NCI-H2107 treated with DMSO at 0.1 percent for 48 hours (cell line): ENCODE measurements around the gene GALNT2.
A peak's percentile ranks its signal among the peaks of the same experiment; 100 is the strongest.

Experiments
- DNase-seq: peaks from one replicate; lab custom pipeline; 2025; ENCODE audit not compliant: unreplicated experiment; lab: John Stamatoyannopoulos, UW

Gene GALNT2

GRCh38 chr1:230127105-230128054 lies 60.3 kb downstream of the GALNT2 start:
- no peak for DNase-seq

GRCh38 chr1:230128569-230129285 lies 61.7 kb downstream of the GALNT2 start:
- DNase-seq: no peak

GRCh38 chr1:230129341-230129740 lies 62.3 kb downstream of the GALNT2 start:
- DNase-seq: no peak

GRCh38 chr1:230130172-230130944 lies 63.3 kb downstream of the GALNT2 start:
- DNase-seq: peak; percentile 21

GRCh38 chr1:230131457-230131856 lies 64.4 kb downstream of the GALNT2 start:
- DNase-seq: no peak

- no peak for DNase-seq
Measured at GRCh38 chr1:230132758-230133157, 65.7 kb downstream of the GALNT2 start.

GRCh38 chr1:230135726-230136125 lies 68.7 kb downstream of the GALNT2 start:
- no peak for DNase-seq

- no peak for DNase-seq
Measured at GRCh38 chr1:230136453-230137336, 69.7 kb downstream of the GALNT2 start.

- no peak for DNase-seq
Measured at GRCh38 chr1:230137337-230137815, 70.3 kb downstream of the GALNT2 start.

- no peak for DNase-seq
Measured at GRCh38 chr1:230138561-230139239, 71.7 kb downstream of the GALNT2 start.

GRCh38 chr1:230139315-230139714 lies 72.3 kb downstream of the GALNT2 start:
- DNase-seq: no peak

- DNase-seq: no peak
Measured at GRCh38 chr1:230139741-230140140, 72.7 kb downstream of the GALNT2 start.

- DNase-seq: no peak
Measured at GRCh38 chr1:230140221-230141020, 73.4 kb downstream of the GALNT2 start.

- no peak for DNase-seq
Measured at GRCh38 chr1:230141021-230141648, 74.1 kb downstream of the GALNT2 start.

GRCh38 chr1:230141797-230142607 lies 75.0 kb downstream of the GALNT2 start:
- DNase-seq: no peak

GRCh38 chr1:230142608-230143210 lies 75.7 kb downstream of the GALNT2 start:
- no peak for DNase-seq

GRCh38 chr1:230143534-230143933 lies 76.5 kb downstream of the GALNT2 start:
- no peak for DNase-seq
